HEK293 (cell line): ENCODE measurements around the gene DYNC2I2.

Experiments
- CTCF ChIP-seq: fragments of 450-650 bp; formaldehyde crosslinking; IDR thresholded peaks from 2 replicates; pipeline ENCODE4 v1.5.1; 2016; ENCODE audit warnings: missing biosample characterization, missing genetic modification characterization
- FEZF1 ChIP-seq: fragments of 450-650 bp; formaldehyde crosslinking; IDR thresholded peaks from 2 replicates; pipeline ENCODE4 v1.5.1; 2016; ENCODE audit warnings: missing biosample characterization, missing genetic modification characterization
- GLIS1 ChIP-seq: fragments of 450-650 bp; formaldehyde crosslinking; IDR thresholded peaks from 2 replicates; pipeline ENCODE4 v1.5.1; 2016; ENCODE audit warnings: missing biosample characterization, missing genetic modification characterization
- OSR2 ChIP-seq: fragments of 450-650 bp; formaldehyde crosslinking; IDR thresholded peaks from 2 replicates; pipeline ENCODE4 v1.5.1; 2016; ENCODE audit warnings: missing biosample characterization, missing genetic modification characterization
- PRDM1 ChIP-seq: fragments of 450-650 bp; formaldehyde crosslinking; IDR thresholded peaks from 2 replicates; pipeline ENCODE4; 2016; ENCODE audit warnings: missing biosample characterization, missing genetic modification characterization
- REPIN1 ChIP-seq: fragments of 450-650 bp; formaldehyde crosslinking; IDR thresholded peaks from 2 replicates; pipeline ENCODE4 v1.5.1; 2017; ENCODE audit warnings: missing biosample characterization, missing genetic modification characterization, low read depth
- SCRT1 ChIP-seq: fragments of 450-650 bp; formaldehyde crosslinking; IDR thresholded peaks from 2 replicates; pipeline ENCODE4 v1.5.1; 2016; ENCODE audit warnings: missing biosample characterization, missing genetic modification characterization, borderline replicate concordance
- SP3 ChIP-seq: fragments of 450-650 bp; formaldehyde crosslinking; IDR thresholded peaks from 2 replicates; pipeline ENCODE4 v1.5.1; 2016; ENCODE audit warnings: missing biosample characterization, missing genetic modification characterization
- TCF7L2 ChIP-seq: IDR thresholded peaks from 2 replicates; pipeline ENCODE4 v1.6.1; 2011; ENCODE audit warnings: low read depth, mild to moderate bottlenecking, inconsistent platforms, low read length, moderate library complexity, borderline replicate concordance
- ZFHX2 ChIP-seq: fragments of 450-650 bp; formaldehyde crosslinking; conservative IDR thresholded peaks from 2 replicates; pipeline ENCODE4 v1.5.1; 2016; ENCODE audit warnings: missing biosample characterization, missing genetic modification characterization
- ZIC2 ChIP-seq: fragments of 450-650 bp; formaldehyde crosslinking; IDR thresholded peaks from 2 replicates; pipeline ENCODE4 v1.5.1; 2016; ENCODE audit warnings: missing biosample characterization, missing genetic modification characterization
- ZNF155 ChIP-seq: fragments of 450-650 bp; formaldehyde crosslinking; IDR thresholded peaks from 2 replicates; pipeline ENCODE4 v1.5.1; 2016; ENCODE audit warnings: missing biosample characterization, missing genetic modification characterization
- ZNF18 ChIP-seq: fragments of 450-650 bp; formaldehyde crosslinking; IDR thresholded peaks from 2 replicates; pipeline ENCODE4 v1.5.1; 2016; ENCODE audit warnings: missing biosample characterization, missing genetic modification characterization
- ZNF266 ChIP-seq: fragments of 450-650 bp; formaldehyde crosslinking; IDR thresholded peaks from 2 replicates; pipeline ENCODE4 v1.5.1; 2016; ENCODE audit warnings: missing biosample characterization, missing genetic modification characterization, low read depth
- ZNF350 ChIP-seq: fragments of 450-650 bp; formaldehyde crosslinking; IDR thresholded peaks from 2 replicates; pipeline ENCODE4 v1.5.0; 2017; ENCODE audit warnings: missing biosample characterization, mild to moderate bottlenecking, missing genetic modification characterization
- ZNF366 ChIP-seq: fragments of 450-650 bp; formaldehyde crosslinking; conservative IDR thresholded peaks from 2 replicates; pipeline ENCODE4 v1.5.1; 2016; ENCODE audit warnings: missing biosample characterization, missing genetic modification characterization
- ZNF560 ChIP-seq: fragments of 450-650 bp; formaldehyde crosslinking; IDR thresholded peaks from 2 replicates; pipeline ENCODE4 v1.5.1; 2017; ENCODE audit warnings: missing biosample characterization, missing genetic modification characterization, borderline replicate concordance
- ZNF626 ChIP-seq: fragments of 450-650 bp; sonication (Bioruptor Pico); formaldehyde crosslinking; IDR thresholded peaks from 2 replicates; pipeline ENCODE4 v1.5.1; 2018; ENCODE audit warnings: missing biosample characterization, missing genetic modification characterization, inconsistent platforms
- ZNF664 ChIP-seq: fragments of 450-650 bp; formaldehyde crosslinking; IDR thresholded peaks from 2 replicates; pipeline ENCODE4 v1.5.1; 2016; ENCODE audit warnings: missing biosample characterization, missing genetic modification characterization
- ZNF76 ChIP-seq: fragments of 450-650 bp; formaldehyde crosslinking; IDR thresholded peaks from 2 replicates; pipeline ENCODE4; 2016; ENCODE audit warnings: low read depth, missing biosample characterization, missing genetic modification characterization, borderline replicate concordance
- ZNF777 ChIP-seq: fragments of 450-650 bp; formaldehyde crosslinking; IDR thresholded peaks from 2 replicates; pipeline ENCODE4 v1.5.1; 2017; ENCODE audit warnings: missing biosample characterization, missing genetic modification characterization, borderline replicate concordance
- ZNF792 ChIP-seq: fragments of 450-650 bp; formaldehyde crosslinking; IDR thresholded peaks from 2 replicates; pipeline ENCODE4 v1.5.1; 2016; ENCODE audit warnings: missing biosample characterization, missing genetic modification characterization
- ZXDB ChIP-seq: fragments of 450-650 bp; formaldehyde crosslinking; IDR thresholded peaks from 2 replicates; pipeline ENCODE4 v1.5.1; 2016; ENCODE audit warnings: missing biosample characterization, missing genetic modification characterization
- TF ChIP-seq, protein P1 (sequence below): fragments of 450-650 bp; formaldehyde crosslinking; IDR thresholded peaks from 2 replicates; pipeline ENCODE4 v1.5.1; 2016; ENCODE audit warnings: missing biosample characterization, missing genetic modification characterization
- TF ChIP-seq, protein P2 (sequence below): fragments of 450-650 bp; formaldehyde crosslinking; conservative IDR thresholded peaks from 2 replicates; pipeline ENCODE4 v1.5.1; 2016; ENCODE audit warnings: low read depth, missing biosample characterization, missing genetic modification characterization
- TF ChIP-seq, protein P3 (sequence below): fragments of 450-650 bp; formaldehyde crosslinking; optimal IDR thresholded peaks from 2 replicates; pipeline ENCODE3; 2016; ENCODE audit warnings: missing biosample characterization, mild to moderate bottlenecking, missing genetic modification characterization
- TF ChIP-seq, protein P4 (sequence below): fragments of 450-650 bp; formaldehyde crosslinking; IDR thresholded peaks from 2 replicates; pipeline ENCODE4 v1.5.1; 2016; ENCODE audit warnings: missing biosample characterization, missing genetic modification characterization

The DYNC2I2 gene

GRCh38 chr9:128635266-128636023, 21.2 kb downstream of the DYNC2I2 start (continued):
- TF ChIP-seq CTCF (peak; percentile 91), ZNF664 (tag by site-specific recombination) (no peak), OSR2 (0 out of 2 replicates have a peak, but pooled peaks have one; percentile 10), ZNF76 (peak; percentile 92), ZNF266 (tag by site-specific recombination) (no peak), ZIC2 (tag by site-specific recombination) (peak; percentile 85), ZNF155 (tag by site-specific recombination) (no peak), ZNF626 (no peak), ZNF350 (tag by site-specific recombination) (no peak), ZNF560 (tag by site-specific recombination) (no peak), ZXDB (tag by site-specific recombination) (peak; percentile 48; the same call in 1 of the 2 replicates), SP3 (tag by site-specific recombination) (peak; percentile 36; the same call in 1 of the 2 replicates), TCF7L2 (no peak), ZFHX2 (tag by site-specific recombination) (peak; percentile 95), SCRT1 (tag by site-specific recombination) (no peak), PRDM1 (tag by site-specific recombination) (no peak), ZNF792 (tag by site-specific recombination) (no peak), FEZF1 (peak; percentile 90), REPIN1 (tag by site-specific recombination) (no peak), ZNF18 (tag by site-specific recombination) (no peak), GLIS1 (tag by site-specific recombination) (peak; percentile 88), ZNF777 (tag by site-specific recombination) (no peak), ZNF366 (tag by site-specific recombination) (no peak)
- TF ChIP-seq, protein P1, sequence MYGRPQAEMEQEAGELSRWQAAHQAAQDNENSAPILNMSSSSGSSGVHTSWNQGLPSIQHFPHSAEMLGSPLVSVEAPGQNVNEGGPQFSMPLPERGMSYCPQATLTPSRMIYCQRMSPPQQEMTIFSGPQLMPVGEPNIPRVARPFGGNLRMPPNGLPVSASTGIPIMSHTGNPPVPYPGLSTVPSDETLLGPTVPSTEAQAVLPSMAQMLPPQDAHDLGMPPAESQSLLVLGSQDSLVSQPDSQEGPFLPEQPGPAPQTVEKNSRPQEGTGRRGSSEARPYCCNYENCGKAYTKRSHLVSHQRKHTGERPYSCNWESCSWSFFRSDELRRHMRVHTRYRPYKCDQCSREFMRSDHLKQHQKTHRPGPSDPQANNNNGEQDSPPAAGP (tag by site-specific recombination): peak; percentile 85; the same call in 1 of the 2 replicates
- TF ChIP-seq, protein P2, sequence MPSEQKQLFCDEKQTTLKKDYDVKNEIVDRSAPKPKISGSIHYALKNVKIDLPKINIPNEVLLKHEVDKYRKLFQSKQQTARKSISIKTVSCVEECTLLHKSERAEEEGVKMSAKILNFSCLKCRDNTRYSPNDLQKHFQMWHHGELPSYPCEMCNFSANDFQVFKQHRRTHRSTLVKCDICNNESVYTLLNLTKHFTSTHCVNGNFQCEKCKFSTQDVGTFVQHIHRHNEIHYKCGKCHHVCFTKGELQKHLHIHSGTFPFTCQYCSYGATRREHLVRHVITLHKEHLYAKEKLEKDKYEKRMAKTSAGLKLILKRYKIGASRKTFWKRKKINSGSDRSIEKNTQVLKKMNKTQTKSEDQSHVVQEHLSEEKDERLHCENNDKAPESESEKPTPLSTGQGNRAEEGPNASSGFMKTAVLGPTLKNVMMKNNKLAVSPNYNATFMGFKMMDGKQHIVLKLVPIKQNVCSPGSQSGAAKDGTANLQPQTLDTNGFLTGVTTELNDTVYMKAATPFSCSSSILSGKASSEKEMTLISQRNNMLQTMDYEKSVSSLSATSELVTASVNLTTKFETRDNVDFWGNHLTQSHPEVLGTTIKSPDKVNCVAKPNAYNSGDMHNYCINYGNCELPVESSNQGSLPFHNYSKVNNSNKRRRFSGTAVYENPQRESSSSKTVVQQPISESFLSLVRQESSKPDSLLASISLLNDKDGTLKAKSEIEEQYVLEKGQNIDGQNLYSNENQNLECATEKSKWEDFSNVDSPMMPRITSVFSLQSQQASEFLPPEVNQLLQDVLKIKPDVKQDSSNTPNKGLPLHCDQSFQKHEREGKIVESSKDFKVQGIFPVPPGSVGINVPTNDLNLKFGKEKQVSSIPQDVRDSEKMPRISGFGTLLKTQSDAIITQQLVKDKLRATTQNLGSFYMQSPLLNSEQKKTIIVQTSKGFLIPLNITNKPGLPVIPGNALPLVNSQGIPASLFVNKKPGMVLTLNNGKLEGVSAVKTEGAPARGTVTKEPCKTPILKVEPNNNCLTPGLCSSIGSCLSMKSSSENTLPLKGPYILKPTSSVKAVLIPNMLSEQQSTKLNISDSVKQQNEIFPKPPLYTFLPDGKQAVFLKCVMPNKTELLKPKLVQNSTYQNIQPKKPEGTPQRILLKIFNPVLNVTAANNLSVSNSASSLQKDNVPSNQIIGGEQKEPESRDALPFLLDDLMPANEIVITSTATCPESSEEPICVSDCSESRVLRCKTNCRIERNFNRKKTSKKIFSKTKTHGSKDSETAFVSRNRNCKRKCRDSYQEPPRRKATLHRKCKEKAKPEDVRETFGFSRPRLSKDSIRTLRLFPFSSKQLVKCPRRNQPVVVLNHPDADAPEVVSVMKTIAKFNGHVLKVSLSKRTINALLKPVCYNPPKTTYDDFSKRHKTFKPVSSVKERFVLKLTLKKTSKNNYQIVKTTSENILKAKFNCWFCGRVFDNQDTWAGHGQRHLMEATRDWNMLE (tag by site-specific recombination): no peak
- TF ChIP-seq, protein P3, sequence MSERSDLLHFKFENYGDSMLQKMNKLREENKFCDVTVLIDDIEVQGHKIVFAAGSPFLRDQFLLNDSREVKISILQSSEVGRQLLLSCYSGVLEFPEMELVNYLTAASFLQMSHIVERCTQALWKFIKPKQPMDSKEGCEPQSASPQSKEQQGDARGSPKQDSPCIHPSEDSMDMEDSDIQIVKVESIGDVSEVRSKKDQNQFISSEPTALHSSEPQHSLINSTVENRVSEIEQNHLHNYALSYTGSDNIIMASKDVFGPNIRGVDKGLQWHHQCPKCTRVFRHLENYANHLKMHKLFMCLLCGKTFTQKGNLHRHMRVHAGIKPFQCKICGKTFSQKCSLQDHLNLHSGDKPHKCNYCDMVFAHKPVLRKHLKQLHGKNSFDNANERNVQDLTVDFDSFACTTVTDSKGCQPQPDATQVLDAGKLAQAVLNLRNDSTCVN (tag by site-specific recombination): peak; percentile 27
- TF ChIP-seq, protein P4, sequence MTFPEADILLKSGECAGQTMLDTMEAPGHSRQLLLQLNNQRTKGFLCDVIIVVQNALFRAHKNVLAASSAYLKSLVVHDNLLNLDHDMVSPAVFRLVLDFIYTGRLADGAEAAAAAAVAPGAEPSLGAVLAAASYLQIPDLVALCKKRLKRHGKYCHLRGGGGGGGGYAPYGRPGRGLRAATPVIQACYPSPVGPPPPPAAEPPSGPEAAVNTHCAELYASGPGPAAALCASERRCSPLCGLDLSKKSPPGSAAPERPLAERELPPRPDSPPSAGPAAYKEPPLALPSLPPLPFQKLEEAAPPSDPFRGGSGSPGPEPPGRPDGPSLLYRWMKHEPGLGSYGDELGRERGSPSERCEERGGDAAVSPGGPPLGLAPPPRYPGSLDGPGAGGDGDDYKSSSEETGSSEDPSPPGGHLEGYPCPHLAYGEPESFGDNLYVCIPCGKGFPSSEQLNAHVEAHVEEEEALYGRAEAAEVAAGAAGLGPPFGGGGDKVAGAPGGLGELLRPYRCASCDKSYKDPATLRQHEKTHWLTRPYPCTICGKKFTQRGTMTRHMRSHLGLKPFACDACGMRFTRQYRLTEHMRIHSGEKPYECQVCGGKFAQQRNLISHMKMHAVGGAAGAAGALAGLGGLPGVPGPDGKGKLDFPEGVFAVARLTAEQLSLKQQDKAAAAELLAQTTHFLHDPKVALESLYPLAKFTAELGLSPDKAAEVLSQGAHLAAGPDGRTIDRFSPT (tag by site-specific recombination): peak; percentile 91
